Measurements from ENCODE around the gene CCKAR.
"Not testable (repeated sequence)": the region's sequence is repeated elsewhere in the genome, so short reads cannot be mapped to it uniquely, and the experiment has no call there.

Gene CCKAR, protein sequence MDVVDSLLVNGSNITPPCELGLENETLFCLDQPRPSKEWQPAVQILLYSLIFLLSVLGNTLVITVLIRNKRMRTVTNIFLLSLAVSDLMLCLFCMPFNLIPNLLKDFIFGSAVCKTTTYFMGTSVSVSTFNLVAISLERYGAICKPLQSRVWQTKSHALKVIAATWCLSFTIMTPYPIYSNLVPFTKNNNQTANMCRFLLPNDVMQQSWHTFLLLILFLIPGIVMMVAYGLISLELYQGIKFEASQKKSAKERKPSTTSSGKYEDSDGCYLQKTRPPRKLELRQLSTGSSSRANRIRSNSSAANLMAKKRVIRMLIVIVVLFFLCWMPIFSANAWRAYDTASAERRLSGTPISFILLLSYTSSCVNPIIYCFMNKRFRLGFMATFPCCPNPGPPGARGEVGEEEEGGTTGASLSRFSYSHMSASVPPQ

DNA sequence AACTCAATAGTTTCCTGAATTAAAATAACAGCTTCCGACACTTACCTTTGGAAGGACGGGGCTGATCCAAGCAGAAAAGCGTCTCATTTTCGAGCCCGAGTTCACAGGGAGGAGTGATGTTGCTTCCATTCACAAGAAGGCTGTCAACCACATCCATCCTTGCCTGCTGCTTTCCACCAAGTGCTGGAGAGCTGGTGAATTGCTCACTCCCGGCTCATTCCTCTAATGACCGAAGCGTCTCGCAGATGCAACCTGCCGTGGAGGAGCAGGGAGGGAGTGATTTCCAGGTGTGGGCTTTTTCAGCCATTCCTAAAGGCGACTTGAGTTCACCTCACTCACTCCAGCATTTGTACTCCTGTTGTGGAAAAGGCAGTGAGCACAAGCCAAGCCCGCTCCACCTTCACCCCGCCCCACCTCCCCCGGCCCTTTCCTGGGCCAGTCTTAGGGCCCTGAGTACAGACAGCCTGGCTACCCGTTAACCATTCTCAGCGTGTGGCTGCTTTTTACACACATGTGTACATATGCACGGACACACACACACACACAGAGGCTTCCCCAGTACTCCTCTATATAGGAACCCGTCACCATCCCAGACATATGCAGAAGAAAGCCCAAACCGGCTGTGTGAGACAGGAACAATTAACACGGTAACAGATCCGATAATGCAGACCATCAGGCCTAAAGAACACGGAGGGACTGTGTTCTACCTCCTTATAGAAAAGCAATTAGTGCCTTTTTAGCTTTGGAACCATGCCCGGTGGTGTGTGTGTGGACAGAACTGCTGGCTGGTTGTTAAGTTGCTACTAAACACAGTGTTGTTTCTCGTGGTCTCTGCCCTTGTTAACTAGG lies at the start of gene CCKAR:
Gene CCKAR, minus strand, starts transcription at position 374 of the 849 bp plus-strand sequence. Its CDS starts 217 bp downstream, at position 157.
- no peak for DNase-seq

DNA sequence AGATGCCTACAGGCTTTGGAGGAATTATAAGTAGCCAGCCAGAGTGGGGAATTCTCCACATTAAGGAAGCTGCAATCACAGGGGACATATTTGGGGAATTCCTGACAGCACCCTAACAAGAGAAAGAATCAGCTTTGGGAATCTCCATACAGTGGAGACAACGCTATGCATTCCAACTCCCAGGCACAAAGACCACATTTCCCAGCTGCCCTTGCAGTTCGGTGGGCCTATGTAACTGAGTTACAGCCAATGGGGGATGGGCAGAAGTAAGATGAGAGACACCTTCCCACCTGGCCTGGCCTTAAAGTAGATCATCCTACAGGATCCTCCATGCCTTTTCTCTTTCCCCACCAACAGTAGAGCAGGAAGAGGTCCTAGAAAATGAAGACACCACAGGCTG lies 43.4 kb upstream of the CCKAR start:
- no peak for DNase-seq

DNA sequence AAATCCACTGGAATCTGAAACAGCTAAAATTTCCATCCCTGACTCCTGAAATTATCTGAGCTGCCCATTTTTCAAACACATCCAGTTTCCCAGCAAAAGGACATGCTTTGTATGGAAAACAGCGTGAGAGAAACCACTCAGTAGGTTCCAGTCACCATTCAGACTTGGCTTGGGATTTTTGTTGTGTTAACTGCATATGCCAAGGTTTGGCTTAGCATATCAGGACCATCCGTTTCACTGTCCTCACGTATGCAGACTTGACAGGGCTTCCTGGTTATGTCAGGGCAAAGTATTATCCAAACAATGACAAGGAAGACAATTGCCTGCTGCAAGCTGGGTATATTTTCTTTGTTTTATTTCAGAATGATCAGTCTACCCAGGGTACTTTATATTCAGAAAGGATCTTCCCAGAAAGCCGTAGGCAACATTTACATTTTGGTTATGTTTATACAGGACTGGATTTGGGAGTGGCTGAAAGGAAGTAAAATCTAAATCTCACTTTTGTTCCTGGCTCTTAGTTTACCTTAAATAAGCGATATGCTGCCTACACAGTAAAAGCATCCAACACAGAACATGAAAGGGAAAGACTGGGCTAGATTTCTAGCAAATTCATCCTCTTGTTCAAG lies 41.3 kb upstream of the CCKAR start:
- no peak for DNase-seq

DNA sequence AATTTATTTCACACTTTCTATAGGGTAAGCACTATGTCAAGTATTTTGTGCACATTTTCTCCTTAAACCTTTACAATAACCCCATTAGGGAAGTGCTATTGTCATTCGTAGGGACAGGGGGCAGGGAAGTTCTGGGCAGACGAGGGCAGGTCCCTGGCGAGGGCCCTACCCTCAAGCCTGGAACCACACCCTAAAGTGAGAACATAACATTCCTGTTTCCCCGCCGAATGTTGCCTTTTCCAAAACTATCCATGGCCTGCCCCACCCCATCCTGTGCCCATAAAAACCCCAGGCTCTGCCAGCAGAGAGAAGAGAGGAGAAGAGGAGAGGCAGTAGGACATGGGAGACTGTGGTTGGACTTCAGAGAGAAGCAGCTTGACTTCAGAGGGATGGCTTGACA lies 39.8 kb upstream of the CCKAR start:
- no peak for DNase-seq

DNA sequence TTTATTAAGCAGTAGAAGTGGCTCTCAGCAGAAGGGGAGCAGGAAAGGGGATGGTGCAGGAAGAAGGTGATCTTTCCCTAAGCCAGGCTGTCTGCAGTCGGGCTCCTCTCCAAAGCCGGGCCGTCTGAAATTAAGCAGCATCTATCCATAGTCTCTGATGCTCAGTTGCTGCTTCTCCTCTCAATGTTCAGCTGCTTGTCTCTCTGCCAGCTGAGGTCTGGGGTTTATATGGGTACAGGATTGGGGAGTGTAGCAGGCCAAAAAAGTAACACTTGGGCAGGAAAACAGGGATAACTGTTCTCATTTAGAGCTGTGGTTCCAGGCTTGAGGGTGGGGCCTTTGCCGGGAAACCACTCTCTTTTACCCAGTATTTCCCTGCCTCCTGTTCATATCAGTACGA lies 39.2 kb upstream of the CCKAR start:
- DNase-seq: no peak

DNA sequence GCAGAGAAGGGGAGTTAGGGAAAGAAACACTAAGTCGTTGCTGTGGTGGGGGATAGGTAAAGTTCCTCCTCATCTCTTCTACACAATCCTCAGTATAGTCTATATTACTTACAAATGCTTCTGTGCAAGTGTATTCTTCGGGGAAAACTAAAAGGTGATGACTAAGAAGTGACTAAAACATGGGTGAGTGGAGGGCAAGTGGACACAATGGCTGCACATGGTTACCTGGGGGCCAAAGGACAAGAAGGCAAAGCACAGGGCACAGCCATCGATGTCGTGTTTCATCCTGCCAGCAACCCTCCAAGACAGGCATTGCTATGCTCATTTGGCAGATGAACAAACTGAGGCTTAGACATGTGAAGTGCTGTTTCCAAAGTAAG lies 35.5 kb upstream of the CCKAR start:
- DNase-seq: no peak

DNA sequence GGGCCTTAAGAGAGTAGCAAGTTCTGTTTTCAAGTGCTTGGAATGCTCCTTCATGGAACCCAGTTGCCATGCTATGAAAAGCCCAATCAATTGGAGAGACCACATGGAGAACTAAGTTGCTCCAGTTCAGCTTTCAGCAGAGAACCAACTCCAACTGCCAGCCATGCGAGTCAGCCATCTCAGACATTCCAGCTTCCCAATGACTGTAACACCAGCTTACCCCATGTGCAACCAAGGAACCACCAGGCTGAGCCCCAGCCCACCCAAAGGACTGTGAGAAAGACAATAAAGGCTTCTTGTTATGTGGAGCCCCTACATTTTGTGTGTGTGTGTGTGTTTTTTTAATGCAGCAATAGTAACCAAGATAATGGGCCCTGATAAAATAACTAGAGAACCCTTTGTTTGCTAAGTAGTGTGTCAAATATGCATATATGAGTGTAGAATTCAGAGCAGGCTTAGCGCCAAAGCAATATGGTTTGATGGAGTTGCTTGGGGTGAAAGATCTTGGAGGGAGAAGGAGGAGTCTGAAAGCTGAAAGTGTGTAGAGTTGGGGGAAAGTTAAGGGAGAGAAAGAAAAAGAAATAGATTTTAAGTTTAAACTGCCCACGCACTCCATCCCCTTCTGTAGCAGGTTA lies 35.0 kb upstream of the CCKAR start:
- no peak for DNase-seq

DNA sequence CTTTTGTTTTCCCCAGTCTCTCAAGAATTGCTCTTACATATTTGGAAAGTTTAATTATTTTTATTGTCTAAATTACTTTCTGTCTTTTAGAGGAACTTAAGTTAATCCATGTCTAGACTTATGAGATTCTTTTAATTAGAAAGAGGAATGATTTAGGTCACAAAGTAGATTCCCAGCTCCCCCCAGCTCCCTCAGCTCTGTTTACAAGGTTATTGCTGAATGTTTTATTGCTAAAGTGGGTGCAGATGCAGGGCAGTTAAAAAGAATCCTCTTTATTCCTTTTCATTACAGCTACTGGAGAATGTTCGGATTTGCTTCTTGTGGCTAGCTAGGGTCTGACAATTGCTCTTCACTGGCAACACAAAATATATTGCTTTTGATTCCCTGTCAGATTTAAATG lies 33.7 kb upstream of the CCKAR start:
- no peak for DNase-seq

DNA sequence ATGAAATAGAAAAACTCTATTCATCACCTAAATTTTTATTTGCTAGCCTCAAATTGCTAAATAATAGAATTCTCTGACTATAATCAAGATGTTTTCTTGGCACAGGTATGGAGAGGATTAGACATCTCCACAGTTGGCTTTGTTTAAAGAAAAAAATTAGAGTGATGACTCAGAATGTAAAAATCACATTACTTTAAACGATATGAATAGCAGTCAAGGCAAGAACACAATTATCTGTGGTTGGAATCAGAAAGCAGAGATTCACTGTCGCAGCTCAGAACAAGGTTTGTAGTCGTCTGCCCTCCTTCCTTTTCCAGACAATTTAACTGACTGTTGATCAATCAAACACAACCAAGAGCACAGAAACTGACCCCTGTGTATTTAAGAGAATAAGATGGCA lies 32.2 kb upstream of the CCKAR start:
- DNase-seq: no peak

DNA sequence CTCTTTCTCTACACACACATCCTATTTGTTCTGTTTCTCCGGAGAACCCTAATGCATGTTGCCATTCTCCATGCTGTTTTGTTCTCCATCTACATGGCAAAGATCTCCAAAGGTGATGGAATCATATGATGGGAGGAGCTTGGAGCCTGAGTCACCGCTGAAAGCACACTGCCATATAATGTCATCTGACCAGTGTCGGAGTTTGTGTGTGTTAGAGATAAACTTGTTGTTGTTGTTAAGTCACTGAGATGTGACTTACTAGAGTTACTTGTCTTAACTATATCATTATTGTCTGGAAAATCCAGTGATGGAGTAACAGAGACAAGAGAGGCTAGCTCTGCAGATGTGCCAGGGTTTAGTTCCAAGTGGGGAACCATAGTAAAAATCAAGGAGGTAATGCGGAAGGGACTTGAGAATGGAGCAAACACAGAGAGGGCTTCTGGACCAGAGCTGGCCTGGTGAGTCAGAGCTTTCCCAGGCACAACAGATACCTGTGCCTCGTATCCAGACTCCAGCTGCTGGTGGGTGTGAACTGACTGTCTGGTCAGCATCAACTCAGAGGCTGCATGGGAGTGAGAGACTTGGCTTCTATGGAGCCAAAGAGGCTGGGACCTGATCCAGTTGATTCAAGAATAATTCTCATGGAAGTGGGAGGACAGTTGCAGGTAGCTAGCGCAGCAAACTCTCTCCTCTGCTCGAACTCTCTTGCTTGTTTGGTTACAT lies 30.6 kb upstream of the CCKAR start:
- no peak for DNase-seq

DNA sequence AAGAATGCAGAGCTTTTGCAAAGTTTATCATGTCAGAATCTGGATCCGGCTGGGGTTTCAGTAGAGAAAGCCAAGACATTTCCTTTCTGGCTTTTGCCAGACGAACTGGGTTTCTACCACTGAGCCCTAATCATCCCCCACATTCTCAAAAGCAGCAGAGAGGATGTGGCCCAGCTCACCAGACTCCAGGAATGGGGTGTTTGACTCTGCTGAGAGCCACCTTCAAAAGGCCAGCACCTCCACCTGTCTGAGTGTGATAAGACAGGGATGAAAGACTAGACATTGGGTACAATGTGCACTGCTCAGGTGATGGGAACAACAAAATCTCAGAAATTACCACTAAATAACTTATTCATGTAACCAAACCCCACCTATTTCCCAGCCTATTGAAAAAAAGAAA lies 25.7 kb upstream of the CCKAR start:
- no peak for DNase-seq

DNA sequence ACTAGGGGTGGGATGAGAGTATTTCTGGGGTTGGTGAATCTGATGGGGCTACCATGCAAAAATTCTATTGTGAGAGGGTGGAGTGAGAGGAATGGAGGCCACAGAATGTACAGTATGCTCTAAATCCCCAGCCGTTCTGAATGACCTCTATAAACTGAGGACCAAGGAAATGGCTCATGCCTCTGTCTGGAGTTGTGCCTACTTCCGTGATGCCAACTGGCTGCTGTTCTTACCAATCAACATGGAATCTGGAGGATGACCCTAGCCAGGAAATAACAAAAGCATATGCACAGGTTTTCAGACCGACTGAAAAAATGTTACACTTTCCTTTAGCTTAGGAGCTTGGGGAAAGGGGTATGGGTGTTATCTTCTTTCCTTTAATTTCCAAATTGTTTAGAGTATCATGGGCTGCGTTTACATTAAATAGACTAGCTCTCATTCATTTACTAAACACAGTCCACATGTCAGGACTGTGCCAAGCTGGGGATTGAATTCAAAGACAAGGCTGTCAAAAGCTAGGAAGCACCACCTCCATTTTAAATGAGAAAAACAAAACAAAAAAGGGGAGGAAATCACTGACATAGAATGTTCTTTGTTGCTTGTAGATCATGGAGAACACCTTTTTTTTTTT lies 20.2 kb upstream of the CCKAR start:
- DNase-seq: no peak

DNA sequence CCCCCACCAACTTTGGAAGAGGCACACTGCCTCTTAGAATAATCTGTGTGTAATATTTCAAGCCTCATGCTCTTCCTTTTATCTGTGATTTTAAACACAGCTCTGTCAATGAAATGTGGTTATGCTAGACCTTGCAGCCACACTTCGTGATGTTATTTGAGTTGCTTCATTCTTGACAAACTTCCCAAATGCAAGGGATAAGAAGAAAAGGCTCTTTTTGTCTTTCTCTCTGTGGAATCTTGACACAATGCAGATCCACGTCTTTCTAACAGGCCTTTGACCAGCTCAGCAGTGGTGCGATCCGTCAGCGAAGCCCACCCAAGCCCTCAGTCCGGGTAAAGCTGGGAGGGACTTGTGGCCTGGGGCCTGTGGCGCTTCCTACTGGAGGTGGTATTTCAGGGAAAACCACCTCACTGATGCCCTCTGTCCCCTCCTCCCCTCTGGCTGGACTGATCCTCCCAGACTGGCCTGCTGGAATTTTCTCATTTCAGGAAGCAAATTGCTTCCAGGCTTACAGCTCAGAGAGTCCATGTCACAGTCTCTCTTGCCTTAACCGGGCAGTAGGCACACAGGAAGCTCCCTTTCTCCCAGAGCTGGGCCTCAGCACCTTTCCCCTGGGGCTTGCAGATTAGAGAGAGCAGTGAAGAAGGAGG lies 19.5 kb upstream of the CCKAR start:
- no peak for DNase-seq

DNA sequence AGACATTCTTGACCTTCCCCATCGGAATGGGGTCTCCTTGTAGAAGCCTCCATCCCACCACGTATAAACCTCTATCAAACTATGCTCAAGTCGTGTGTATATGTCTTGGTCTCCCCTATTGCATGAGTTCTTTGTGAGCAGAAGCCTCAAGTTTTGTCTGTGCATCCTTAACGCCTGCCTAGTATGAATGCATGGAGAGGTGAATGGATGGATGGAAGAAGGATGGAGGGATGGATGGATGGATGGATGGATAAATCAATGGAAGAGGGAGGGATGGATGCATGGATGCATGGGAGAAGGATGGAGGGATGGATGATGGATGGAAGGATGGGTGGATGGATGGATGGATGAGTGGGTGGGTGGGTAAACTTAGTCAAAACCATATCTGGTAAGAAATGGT lies 17.0 kb upstream of the CCKAR start:
- no peak for DNase-seq

DNA sequence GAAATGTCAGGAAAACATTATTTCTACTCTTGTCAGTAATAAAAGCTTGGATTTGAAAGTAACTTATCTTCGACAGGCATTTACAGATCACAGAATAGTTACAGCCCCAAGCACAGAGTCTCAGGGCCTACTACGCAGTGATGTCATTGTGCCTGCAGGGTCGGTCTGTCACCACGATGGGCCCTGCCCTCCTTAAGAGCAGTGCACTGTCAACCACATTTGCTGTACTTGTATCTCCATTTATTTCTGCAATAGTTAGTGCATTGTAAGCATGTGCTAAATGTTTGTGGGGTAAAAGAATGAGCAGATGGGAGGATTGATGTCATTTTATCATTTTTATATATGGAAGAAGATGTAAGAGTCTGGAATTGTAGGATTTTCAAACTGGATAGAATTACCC lies 13.6 kb upstream of the CCKAR start:
- DNase-seq: no peak

DNA sequence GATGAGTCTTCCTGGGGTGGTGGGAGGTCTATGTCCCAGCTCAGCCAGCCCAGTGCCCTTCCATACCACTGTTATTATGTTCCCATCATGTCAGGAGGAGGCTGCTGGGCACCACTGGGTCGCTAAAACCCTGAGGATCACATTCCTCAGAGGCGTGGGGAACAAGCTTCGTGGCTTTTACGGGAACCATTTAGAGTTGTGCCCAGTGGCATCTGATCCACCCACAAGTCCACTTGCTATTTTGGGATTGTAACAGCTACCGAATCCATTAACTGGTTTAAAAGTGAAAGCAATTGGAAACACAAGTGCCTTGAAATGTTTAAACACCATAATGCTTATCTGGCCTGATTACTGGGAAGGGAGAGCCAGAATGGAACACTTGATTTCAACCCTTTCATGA lies 13.1 kb upstream of the CCKAR start:
- DNase-seq: no peak

DNA sequence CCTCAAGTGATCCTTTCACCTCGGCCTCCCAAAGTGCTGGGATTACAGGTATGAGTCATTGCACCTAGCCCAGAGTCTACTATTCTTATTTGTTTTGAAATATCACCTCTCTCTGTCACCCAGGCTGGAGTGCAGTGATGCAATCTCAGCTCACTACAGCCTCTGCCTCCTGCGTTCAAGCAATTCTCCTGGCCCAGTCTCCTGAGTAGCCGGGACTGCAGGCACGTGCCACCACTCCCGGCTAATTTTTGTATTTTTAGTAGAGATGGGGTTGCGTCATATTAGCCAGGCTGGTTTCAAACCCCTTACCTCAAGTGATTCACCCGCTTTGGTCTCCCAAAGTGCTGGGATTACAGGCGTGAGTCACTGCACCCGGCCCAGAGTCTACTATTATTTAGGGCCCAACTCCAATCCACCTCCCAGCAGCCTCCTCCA lies 10.3 kb upstream of the CCKAR start:
- DNase-seq: not testable (repeated sequence)

DNA sequence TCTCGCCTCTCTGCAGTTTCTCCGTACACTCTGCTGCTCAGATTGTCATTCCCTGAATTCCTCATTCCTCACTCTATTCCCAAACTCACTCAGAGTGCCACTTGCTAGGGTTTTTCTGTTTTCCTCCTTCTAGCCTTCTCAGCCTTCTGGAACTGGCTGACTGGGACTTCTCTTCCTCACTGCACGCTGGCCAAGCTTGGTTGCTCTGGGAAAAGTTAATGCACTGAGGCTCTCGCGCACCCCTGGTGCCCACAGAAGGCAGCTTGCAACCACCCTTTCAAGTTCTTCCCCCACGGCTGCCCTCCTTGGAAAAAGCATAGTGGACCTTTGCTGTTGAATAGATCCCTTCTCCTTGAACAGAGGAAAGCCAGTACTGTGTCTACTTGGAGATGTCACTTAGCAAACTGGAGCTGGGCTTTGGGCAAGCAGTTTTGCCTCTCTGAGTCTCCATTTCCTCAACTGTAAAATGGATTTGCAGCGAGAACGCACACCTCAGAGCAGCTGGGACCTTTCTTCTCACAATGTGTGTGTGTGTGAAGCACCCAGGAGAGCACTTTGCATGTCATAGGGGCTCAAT lies 6.0 kb upstream of the CCKAR start:
- no peak for DNase-seq

DNA sequence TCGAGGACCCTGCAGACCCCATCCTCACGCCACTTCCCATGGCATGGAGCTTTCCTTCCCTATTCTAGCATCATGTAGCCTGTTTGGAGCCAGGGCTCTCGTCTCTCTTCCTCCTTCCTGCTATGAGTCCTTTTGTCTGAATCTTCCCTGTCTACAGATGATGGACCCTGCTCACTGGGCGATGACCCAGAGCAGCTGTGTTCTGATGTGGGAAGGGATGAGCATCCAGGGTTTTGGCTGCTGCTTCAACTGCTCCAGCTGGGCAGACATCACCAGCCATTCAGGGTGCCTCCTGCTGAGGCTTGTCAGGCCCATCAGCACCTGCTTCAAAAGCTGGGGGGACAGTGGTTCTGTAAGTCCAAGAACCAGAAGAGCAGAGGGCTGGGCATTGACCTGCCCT lies 3.2 kb upstream of the CCKAR start:
- no peak for DNase-seq

DNA sequence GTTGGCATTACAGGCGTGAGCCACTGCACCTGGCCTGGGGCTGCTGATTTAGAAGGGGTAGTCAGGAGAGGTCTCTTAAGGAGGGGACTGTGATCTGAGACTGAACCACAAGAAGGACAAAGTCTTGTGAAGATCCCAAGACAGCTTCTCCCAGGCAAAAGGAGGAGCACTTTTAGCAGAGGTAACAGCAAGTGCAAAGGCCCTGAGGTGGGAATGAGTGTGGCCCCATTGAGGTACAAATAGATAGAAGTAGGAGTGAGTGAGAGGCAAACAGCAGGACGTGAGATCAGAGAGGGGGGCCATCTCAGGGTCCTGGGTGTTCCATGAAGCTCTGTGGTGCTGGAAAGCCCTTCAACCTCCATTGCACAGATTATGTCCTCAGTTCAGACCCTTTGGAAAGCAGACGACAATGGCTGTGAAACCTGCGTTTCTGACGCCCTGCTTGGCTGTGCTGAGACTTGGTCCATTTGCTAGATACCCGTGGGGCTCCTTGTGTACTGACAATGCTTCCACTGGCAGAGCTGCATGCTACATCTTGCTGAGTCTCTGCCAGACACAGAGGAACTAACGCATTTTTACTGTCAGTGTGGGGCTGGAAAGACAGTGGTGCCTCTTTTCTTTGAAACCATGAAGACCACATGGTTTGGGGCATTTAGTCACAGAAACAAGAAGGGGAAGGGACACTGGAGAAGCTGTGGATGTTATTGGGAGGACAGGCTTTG lies 1.3 kb upstream of the CCKAR start:
- DNase-seq: no peak

DNA sequence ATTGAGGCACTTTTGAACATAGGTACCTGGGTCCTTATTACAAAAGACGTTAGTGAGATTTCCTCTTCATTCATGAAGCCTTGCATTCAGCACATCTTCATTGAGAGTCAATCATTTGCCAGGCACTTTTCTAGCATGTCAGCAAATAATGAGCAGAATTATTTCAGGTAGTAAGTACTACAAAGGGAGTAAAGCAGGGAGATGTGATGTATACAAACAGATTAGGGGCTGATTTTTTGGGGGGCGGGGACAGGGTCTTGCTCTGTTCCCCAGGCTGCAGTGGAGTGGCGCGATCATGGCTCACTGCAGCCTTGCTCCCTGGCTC lies 638 bp upstream of the CCKAR start:
- no peak for DNase-seq

Measured in stimulated activated CD8-positive, alpha-beta memory T cell treated with anti-CD3 and anti-CD28 coated beads, Interleukin-4, amount 100 ng/mL, for 48 hours (primary cell).